Hepatocyte (in vitro differentiated cells): Measurements from ENCODE around the gene ABR. TPM values are rescaled to one million over a fixed set of nuclear protein-coding genes. Genes with fewer than 3 reads are reported as not detected.

Source experiments
- DNase-seq: peaks from one replicate; pipeline ENCODE4 v3.0.0-alpha.2; 2016; ENCODE audit warnings: low spot score
- H2AFZ ChIP-seq: fragments of 200-600 bp; sonication (generic); 2 replicates; pipeline ENCODE4 v1.6.0; 2016; ENCODE audit warnings: antibody characterized with exemption, mild to moderate bottlenecking
- H3K27ac ChIP-seq: fragments of 200-600 bp; sonication (generic); 2 replicates; pipeline ENCODE4 v1.5.1; 2016; ENCODE audit warnings: mild to moderate bottlenecking
- H3K27me3 ChIP-seq: fragments of 200-600 bp; sonication (generic); 2 replicates; pipeline ENCODE4 v1.6.1; 2016
- H3K36me3 ChIP-seq: fragments of 200-600 bp; sonication (generic); replicated peaks from 2 replicates; pipeline ENCODE4 v1.5.1; 2016; ENCODE audit warnings: low read depth; ENCODE audit not compliant: insufficient read depth
- H3K4me1 ChIP-seq: fragments of 200-600 bp; sonication (generic); 2 replicates; pipeline ENCODE4 v1.5.1; 2016; ENCODE audit warnings: mild to moderate bottlenecking, moderate library complexity; ENCODE audit not compliant: insufficient read depth
- H3K4me2 ChIP-seq: fragments of 200-600 bp; sonication (generic); 2 replicates; pipeline ENCODE4 v1.6.0; 2016
- H3K4me3 ChIP-seq: fragments of 200-600 bp; sonication (generic); 2 replicates; pipeline ENCODE4 v1.5.1; 2016; ENCODE audit warnings: mild to moderate bottlenecking
- H3K79me2 ChIP-seq: fragments of 200-600 bp; sonication (generic); 2 replicates; pipeline ENCODE4 v1.6.0; 2017; ENCODE audit warnings: mild to moderate bottlenecking
- H3K9me2 ChIP-seq: fragments of 200-600 bp; sonication (generic); replicated peaks from 2 replicates; pipeline ENCODE4 v1.6.0; 2017; ENCODE audit warnings: mild to moderate bottlenecking; ENCODE audit not compliant: insufficient read depth
- H3K9me3 ChIP-seq: fragments of 200-600 bp; sonication (generic); 2 replicates; pipeline ENCODE4 v1.5.1; 2016; ENCODE audit warnings: low read depth, mild to moderate bottlenecking
- H4K20me1 ChIP-seq: fragments of 200-600 bp; sonication (generic); 2 replicates; pipeline ENCODE4 v1.6.0; 2016; ENCODE audit warnings: mild to moderate bottlenecking; ENCODE audit not compliant: insufficient read depth, poor library complexity, severe bottlenecking
- CTCF ChIP-seq: fragments of 200-600 bp; sonication (generic); IDR thresholded peaks from 2 replicates; pipeline ENCODE4 v1.5.1; 2016; ENCODE audit warnings: antibody characterized with exemption, mild to moderate bottlenecking; ENCODE audit not compliant: poor library complexity
- EZH2 ChIP-seq: fragments of 200-600 bp; sonication (generic); IDR thresholded peaks from 2 replicates; pipeline ENCODE4 v1.6.1; 2016; ENCODE audit warnings: antibody characterized with exemption, mild to moderate bottlenecking, borderline replicate concordance
- EZH2phosphoT487 ChIP-seq: fragments of 200-600 bp; sonication (generic); IDR thresholded peaks from one replicate; pipeline ENCODE4 v1.6.1; 2018; ENCODE audit warnings: antibody characterized with exemption, mild to moderate bottlenecking, low read depth, moderate library complexity; ENCODE audit not compliant: unreplicated experiment, severe bottlenecking
- WGBS: methylation state at CpG from one replicate; pipeline ENCODE4 v1.1.6; 2016; ENCODE audit warnings: low lambda C conversion rate; ENCODE audit errors: missing lambda C conversion rate; 5-methylcytosine and 5-hydroxymethylcytosine counted together
- polyA plus RNA-seq: library from polyadenylated mRNA; unstranded; fragments of >200 nt; fragmentation: Nextera tagmentation; extraction: Ambion mirVana; gene quantifications from 2 replicates; pipeline ENCODE4 v1.2.1, GENCODE V29; 2016
- total RNA-seq: library from RNA; depleted of rRNA; stranded (reverse); fragments of >200 nt; gene quantifications from 2 replicates; pipeline ENCODE4 v1.2.3, GENCODE V29; 2014

ABR gene
- total and polyA plus RNA-seq, 2 experiments from 2014 or later: 26.8 to 51.5 TPM

- no peaks in the 10 kb centered on the region for H3K9me2 ChIP-seq
- H3K27ac ChIP-seq: no peak overlapping the region
- no peak overlapping the region for H3K4me3 ChIP-seq
- no peak for DNase-seq
- H3K9me3 ChIP-seq: no peaks in the 10 kb centered on the region
- H3K79me2 ChIP-seq: peaks cover 3% of the 10 kb centered on the region
- WGBS: 90% methylated on average over 14 of the region's 14 CpGs
- no peak overlapping the region for H3K4me2 ChIP-seq
- H3K36me3 ChIP-seq: no peaks in the 10 kb centered on the region
- H4K20me1 ChIP-seq: no peaks in the 10 kb centered on the region
- no peak for TF ChIP-seq CTCF
- TF ChIP-seq EZH2phosphoT487: no peak
- TF ChIP-seq EZH2: no peak
- no peaks in the 10 kb centered on the region for H3K27me3 ChIP-seq
- H2AFZ ChIP-seq: no peak overlapping the region
- H3K4me1 ChIP-seq: peaks cover 21% of the 10 kb centered on the region
Measured at GRCh38 chr17:1091900-1092299, 87.9 kb downstream of the ABR start.

GRCh38 chr17:1091190-1091534 lies 88.6 kb downstream of the ABR start:
- Histone ChIP-seq H3K9me2 (no peaks in the 10 kb centered on the region), H3K79me2 (peaks cover 3% of the 10 kb centered on the region), H3K4me1 (peaks cover 14% of the 10 kb centered on the region), H2AFZ (no peak overlapping the region), H3K27me3 (no peaks in the 10 kb centered on the region), H3K4me2 (no peak overlapping the region), H4K20me1 (no peaks in the 10 kb centered on the region), H3K36me3 (no peaks in the 10 kb centered on the region), H3K27ac (no peak overlapping the region), H3K9me3 (no peaks in the 10 kb centered on the region), H3K4me3 (no peak overlapping the region)
- 100% methylated on average over 8 of the region's 8 CpGs for whole genome bisulfite sequencing
- DNase-seq: no peak
- TF ChIP-seq EZH2: no peak
- no peak for TF ChIP-seq EZH2phosphoT487
- TF ChIP-seq CTCF: no peak

- Histone ChIP-seq H3K36me3 (no peaks in the 10 kb centered on the region), H2AFZ (no peak overlapping the region), H3K9me2 (no peaks in the 10 kb centered on the region), H3K4me3 (no peak overlapping the region), H4K20me1 (no peaks in the 10 kb centered on the region), H3K4me2 (no peak overlapping the region), H3K27ac (no peak overlapping the region), H3K4me1 (peaks cover 10% of the 10 kb centered on the region), H3K27me3 (no peaks in the 10 kb centered on the region), H3K79me2 (peaks cover 3% of the 10 kb centered on the region), H3K9me3 (no peaks in the 10 kb centered on the region)
- no peak for DNase-seq
- WGBS: 85% methylated on average over 19 of the region's 19 CpGs
- TF ChIP-seq EZH2 (no peak), CTCF (no peak), EZH2phosphoT487 (no peak)
Measured at GRCh38 chr17:1090465-1091189, 89.2 kb downstream of the ABR start.
